Upper lobe of left lung (tissue), 4 donors: ENCODE measurements around the gene KLHL29.

Experiments used
- POLR2A ChIP-seq, 4 donors: fragments of 450-650 bp; IDR thresholded peaks; one replicate each; pipeline ENCODE4 v1.5.1; 2016 to 2017; ENCODE audit warnings: antibody characterized with exemption in 4 of 4, mild to moderate bottlenecking in 2 of 4
- TF ChIP-seq, protein P1 (sequence below), 6 experiments: fragments of 450-650 bp in 4 of 6; fragments of 200-600 bp in 2 of 6; sonication (generic) in 2 of 6; IDR thresholded peaks; one replicate each; pipeline ENCODE4 v1.5.1; 2016 to 2019; ENCODE audit warnings: antibody characterized with exemption in 6 of 6

DNA sequence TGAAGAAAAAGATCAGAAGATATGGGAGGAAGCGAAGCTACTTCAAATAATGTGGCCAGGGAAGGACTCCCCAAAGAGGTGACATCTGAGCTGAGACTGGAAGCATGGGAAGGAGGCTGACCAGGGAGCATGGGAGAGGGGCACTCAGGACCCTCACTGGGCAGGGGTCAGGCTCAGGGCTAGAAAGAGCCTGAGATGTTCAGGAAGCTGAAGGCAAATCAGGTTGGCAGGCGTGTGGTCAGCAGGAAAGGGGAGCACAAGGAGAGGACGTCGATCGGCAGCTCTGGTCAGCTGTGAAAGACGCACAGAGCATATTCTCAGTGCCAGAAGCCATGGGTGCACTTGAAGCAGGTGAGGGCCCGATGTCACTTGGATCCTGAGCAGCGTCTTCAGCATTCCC, 38.2 kb upstream of the KLHL29 start:
- TF ChIP-seq, protein P1, sequence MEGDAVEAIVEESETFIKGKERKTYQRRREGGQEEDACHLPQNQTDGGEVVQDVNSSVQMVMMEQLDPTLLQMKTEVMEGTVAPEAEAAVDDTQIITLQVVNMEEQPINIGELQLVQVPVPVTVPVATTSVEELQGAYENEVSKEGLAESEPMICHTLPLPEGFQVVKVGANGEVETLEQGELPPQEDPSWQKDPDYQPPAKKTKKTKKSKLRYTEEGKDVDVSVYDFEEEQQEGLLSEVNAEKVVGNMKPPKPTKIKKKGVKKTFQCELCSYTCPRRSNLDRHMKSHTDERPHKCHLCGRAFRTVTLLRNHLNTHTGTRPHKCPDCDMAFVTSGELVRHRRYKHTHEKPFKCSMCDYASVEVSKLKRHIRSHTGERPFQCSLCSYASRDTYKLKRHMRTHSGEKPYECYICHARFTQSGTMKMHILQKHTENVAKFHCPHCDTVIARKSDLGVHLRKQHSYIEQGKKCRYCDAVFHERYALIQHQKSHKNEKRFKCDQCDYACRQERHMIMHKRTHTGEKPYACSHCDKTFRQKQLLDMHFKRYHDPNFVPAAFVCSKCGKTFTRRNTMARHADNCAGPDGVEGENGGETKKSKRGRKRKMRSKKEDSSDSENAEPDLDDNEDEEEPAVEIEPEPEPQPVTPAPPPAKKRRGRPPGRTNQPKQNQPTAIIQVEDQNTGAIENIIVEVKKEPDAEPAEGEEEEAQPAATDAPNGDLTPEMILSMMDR (IDR thresholded peaks at IDR 0.05) = no peak
- TF ChIP-seq POLR2A (IDR thresholded peaks at IDR 0.05) = no peak
